ENCODE measurements around the gene KMT2E.

KMT2E gene

DNA sequence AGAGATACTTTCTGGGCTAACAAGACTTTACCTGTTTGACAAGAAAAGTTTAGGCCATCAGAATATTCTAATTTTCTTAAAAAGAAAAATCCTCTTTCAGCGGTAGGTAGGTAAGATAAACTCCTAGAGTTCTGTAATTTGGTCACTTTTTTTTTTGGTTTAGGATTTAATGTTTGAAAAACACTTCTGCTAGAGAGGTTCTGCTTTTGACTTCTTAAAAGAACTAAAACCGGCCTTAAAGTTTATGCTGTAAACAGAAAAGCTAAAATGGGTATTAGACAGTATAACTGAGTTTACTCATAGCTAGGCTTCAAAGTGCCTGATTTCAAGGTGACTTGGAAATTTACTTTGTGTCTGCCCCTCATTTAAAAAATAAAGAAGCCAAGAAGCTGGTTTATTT lies 21.7 kb upstream of the KMT2E start:
- no peak overlapping the region for H3K4me3 ChIP-seq (ENCODE audit: low read depth, low read length)
- TF ChIP-seq, protein P1, sequence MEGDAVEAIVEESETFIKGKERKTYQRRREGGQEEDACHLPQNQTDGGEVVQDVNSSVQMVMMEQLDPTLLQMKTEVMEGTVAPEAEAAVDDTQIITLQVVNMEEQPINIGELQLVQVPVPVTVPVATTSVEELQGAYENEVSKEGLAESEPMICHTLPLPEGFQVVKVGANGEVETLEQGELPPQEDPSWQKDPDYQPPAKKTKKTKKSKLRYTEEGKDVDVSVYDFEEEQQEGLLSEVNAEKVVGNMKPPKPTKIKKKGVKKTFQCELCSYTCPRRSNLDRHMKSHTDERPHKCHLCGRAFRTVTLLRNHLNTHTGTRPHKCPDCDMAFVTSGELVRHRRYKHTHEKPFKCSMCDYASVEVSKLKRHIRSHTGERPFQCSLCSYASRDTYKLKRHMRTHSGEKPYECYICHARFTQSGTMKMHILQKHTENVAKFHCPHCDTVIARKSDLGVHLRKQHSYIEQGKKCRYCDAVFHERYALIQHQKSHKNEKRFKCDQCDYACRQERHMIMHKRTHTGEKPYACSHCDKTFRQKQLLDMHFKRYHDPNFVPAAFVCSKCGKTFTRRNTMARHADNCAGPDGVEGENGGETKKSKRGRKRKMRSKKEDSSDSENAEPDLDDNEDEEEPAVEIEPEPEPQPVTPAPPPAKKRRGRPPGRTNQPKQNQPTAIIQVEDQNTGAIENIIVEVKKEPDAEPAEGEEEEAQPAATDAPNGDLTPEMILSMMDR (IDR thresholded peaks at IDR 0.05; ENCODE audit: borderline replicate concordance, insufficient read depth, low read depth, low read length): no peak

GRCh38 chr7:104993217-104993862 lies 20.7 kb upstream of the KMT2E start:
- TF ChIP-seq, protein P1 (IDR thresholded peaks at IDR 0.05; ENCODE audit: borderline replicate concordance, insufficient read depth, low read depth, low read length): no peak
- no peak overlapping the region for H3K4me3 ChIP-seq (ENCODE audit: low read depth, low read length)

DNA sequence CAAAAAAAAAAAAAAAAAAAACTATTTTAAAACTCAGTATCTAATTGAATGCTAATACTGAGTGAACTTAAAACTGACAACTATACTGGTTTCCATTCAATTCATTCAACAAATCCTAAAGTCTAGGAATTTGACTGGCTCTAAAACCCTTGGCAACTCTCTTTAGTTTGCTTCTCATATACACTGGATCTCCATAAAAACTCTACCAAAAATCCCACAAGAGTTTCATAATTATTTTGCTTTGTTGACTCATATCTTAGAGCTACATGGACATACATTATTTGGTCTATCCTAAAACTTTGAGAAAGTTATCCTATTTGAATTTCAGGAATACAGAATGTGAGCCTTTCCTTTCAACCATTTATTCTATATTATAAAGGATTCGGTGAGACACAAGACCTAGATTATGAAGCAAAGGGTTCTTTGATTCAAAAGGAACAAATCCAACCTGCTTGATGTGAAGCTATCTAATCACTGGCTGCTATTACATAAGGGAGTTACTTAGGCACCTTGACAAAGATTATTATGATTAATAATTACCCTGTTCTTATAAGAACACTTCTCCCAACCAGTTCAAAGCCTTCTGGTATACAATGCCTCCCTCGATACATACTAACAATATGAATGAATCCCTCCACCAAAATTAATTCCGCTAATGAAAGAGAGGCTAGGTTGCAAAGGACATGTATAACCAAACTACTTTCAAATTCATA lies 15.8 kb upstream of the KMT2E start:
- no peak overlapping the region for H3K4me3 ChIP-seq (ENCODE audit: low read depth, low read length)
- TF ChIP-seq, protein P1 (IDR thresholded peaks at IDR 0.05; ENCODE audit: borderline replicate concordance, insufficient read depth, low read depth, low read length): no peak

DNA sequence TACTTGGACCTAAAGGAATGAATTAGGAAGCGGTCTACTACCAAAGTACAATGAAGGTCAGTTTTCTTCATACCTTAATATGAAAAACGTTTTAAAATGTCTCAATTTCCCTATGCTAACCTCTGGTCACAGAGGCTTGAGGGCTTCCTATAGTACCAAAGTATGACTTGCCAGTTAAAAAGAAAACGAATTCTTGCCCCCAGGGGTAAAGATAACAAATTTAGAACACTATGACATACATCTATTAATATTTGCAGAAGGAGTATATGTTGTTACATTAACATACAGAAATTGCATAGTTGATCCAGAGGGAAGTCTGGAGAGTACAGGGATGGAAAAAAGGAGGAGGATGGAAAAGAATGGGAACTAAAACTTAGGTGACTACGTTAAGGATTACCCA lies 13.8 kb upstream of the KMT2E start:
- H3K4me3 ChIP-seq (ENCODE audit: low read depth, low read length): no peak overlapping the region
- TF ChIP-seq, protein P1 (IDR thresholded peaks at IDR 0.05; ENCODE audit: borderline replicate concordance, insufficient read depth, low read depth, low read length): no peak

GRCh38 chr7:105000927-105001336 lies 13.1 kb upstream of the KMT2E start:
- no peak overlapping the region for H3K4me3 ChIP-seq (ENCODE audit: low read depth, low read length)
- TF ChIP-seq, protein P1 (IDR thresholded peaks at IDR 0.05; ENCODE audit: borderline replicate concordance, insufficient read depth, low read depth, low read length): no peak

DNA sequence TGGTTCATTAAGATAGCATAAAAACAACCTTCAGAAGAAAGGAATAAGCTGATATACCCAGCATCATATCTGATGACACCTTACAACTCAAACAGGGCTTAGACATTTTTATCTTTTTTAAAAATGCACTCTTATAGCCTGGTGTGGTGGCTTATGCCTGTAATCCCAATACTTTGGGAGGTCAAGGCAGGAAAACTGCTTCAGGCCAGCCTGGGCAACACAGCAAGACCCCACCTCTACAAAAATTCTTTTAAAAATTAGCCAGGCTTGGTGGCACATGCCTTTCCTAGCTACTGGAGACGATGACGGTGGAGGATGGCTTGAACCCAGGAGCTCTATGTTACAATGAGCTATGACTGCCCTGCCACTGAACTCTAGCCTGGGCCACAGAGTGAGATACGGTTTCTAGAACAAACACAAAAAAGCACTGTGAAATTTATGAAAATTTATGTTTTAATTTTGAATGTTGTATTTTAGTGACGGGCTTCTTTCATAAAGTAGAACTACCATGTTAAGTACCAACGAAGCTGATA lies 12.3 kb upstream of the KMT2E start:
- no peak overlapping the region for H3K4me3 ChIP-seq (ENCODE audit: low read depth, low read length)
- TF ChIP-seq, protein P1 (IDR thresholded peaks at IDR 0.05; ENCODE audit: borderline replicate concordance, insufficient read depth, low read depth, low read length): no peak

DNA sequence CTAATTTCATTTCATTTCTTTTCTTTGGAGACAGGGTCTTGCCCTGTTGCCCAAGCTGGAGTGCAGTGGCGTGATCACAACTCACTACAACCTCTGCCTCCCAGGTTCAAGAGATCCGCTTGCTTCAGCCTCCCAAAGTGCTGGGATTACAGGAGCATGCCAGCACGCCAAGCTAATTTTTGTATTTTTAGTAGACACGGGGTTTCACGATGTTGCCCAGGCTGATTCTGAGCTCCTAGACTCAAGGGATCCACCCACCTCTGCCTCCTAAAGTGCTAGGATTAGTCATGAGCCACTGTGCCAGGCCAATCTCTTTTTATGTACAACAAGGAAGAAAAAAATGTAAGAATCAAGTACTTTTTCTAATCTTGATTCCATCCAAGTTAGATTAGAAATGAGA lies 10.7 kb upstream of the KMT2E start:
- TF ChIP-seq, protein P1 (IDR thresholded peaks at IDR 0.05; ENCODE audit: borderline replicate concordance, insufficient read depth, low read depth, low read length): no peak
- no peak overlapping the region for H3K4me3 ChIP-seq (ENCODE audit: low read depth, low read length)

Measured in GM12875 (cell line).